HG03469 (cell line): ENCODE measurements around the gene SLC26A6.

Source experiments
- ATAC-seq: cut with Tn5 transposase; IDR thresholded peaks from one replicate; pipeline ENCODE4 v1.9.1; 2021; ENCODE audit warnings: mild to moderate bottlenecking, moderate library complexity, moderate number of reproducible peaks; ENCODE audit not compliant: unreplicated experiment

SLC26A6 gene

GRCh38 chr3:48633256-48633655 is 2.0 kb downstream of the SLC26A6 start:
- no peak for ATAC-seq

GRCh38 chr3:48631516-48632448 is 3.5 kb downstream of the SLC26A6 start:
- no peak for ATAC-seq

- ATAC-seq: no peak
Measured at GRCh38 chr3:48630833-48631232, 4.4 kb downstream of the SLC26A6 start.

GRCh38 chr3:48630407-48630806 is 4.9 kb downstream of the SLC26A6 start:
- no peak for ATAC-seq

- ATAC-seq: no peak
Measured at GRCh38 chr3:48629894-48630293, 5.4 kb downstream of the SLC26A6 start.

GRCh38 chr3:48628277-48629017 is 6.8 kb downstream of the SLC26A6 start:
- ATAC-seq: no peak

- no peak for ATAC-seq
Measured at GRCh38 chr3:48625600-48625999, 9.7 kb downstream of the SLC26A6 start.

GRCh38 chr3:48624767-48625166 is 10.5 kb downstream of the SLC26A6 start:
- no peak for ATAC-seq

GRCh38 chr3:48623851-48624547 is 11.3 kb downstream of the SLC26A6 start:
- no peak for ATAC-seq

- ATAC-seq: no peak
Measured at GRCh38 chr3:48621461-48621869, 13.8 kb downstream of the SLC26A6 start, which contains the start of gene TMEM89. Gene TMEM89 (minus strand): TSS chr3:48621769. CDS start chr3:48621756, 13 bp downstream.

- no peak for ATAC-seq
Measured at GRCh38 chr3:48619541-48620524, 15.4 kb downstream of the SLC26A6 start.

- ATAC-seq: no peak
Measured at GRCh38 chr3:48617559-48617958, 17.7 kb downstream of the SLC26A6 start.

GRCh38 chr3:48614044-48614443 is 21.2 kb downstream of the SLC26A6 start:
- ATAC-seq: no peak

GRCh38 chr3:48612309-48612708 is 23.0 kb downstream of the SLC26A6 start:
- ATAC-seq: no peak

GRCh38 chr3:48609088-48610005 is 25.9 kb downstream of the SLC26A6 start, which contains the start of gene UQCRC1:
Gene UQCRC1 (minus strand): TSS chr3:48609646. CDS start chr3:48609620, 26 bp downstream.
- peak; percentile 86 for ATAC-seq

- no peak for ATAC-seq
Measured at GRCh38 chr3:48607519-48607918, 27.7 kb downstream of the SLC26A6 start.

GRCh38 chr3:48601622-48601994 is 33.7 kb downstream of the SLC26A6 start:
- ATAC-seq: no peak

- no peak for ATAC-seq
Measured at GRCh38 chr3:48600711-48601621, 34.3 kb downstream of the SLC26A6 start.
